ENCODE results near the gene HMGB1.
"Not testable (repeated sequence)": the region's sequence is repeated elsewhere in the genome, so short reads cannot be mapped to it uniquely, and the experiment has no call there.

HMGB1 gene

GRCh38 chr13:30451476-30451875 is 14.3 kb downstream of the HMGB1 start:
- not testable (repeated sequence) for H2AK5ac ChIP-seq (ENCODE audit: low read length); H3K4me3 ChIP-seq (ENCODE audit: low read depth, low read length); H3K36me3 ChIP-seq (ENCODE audit: control insufficient read depth in 1 of 2, insufficient read depth in 2 of 2, low read length in 2 of 2); H4K12ac ChIP-seq (ENCODE audit: low read depth, low read length); H2BK12ac ChIP-seq (ENCODE audit: low read length); H3K18ac ChIP-seq (ENCODE audit: low read length); H2BK5ac ChIP-seq (ENCODE audit: low read depth, low read length, poor library complexity); H2AFZ ChIP-seq (ENCODE audit: insufficient read depth, low read length, poor library complexity); H3K4ac ChIP-seq (ENCODE audit: low read depth, low read length); H3K4me2 ChIP-seq (ENCODE audit: low read length); H2BK120ac ChIP-seq (ENCODE audit: insufficient read depth, low read length, poor library complexity); H3K9me3 ChIP-seq (ENCODE audit: insufficient read depth, low read depth, low read length); H3K27ac ChIP-seq (ENCODE audit: low read depth, low read length); H4K8ac ChIP-seq (ENCODE audit: low read depth, low read length); H3K4me1 ChIP-seq (ENCODE audit: control insufficient read depth in 1 of 2, insufficient read depth in 2 of 2, low read length in 2 of 2); H3K79me1 ChIP-seq (ENCODE audit: low read length); H4K91ac ChIP-seq (ENCODE audit: low read depth, low read length); H3K14ac ChIP-seq (ENCODE audit: low read length); H3K23ac ChIP-seq (ENCODE audit: low read length); H3K79me2 ChIP-seq (ENCODE audit: control insufficient read depth, insufficient read depth, low read length, poor library complexity); H3K27me3 ChIP-seq (ENCODE audit: insufficient read depth, low read length); H3K9ac ChIP-seq (ENCODE audit: low read length)
- WGBS (ENCODE audit: extremely low coverage, insufficient coverage, insufficient read length) = no CpG with 5 or more reads among the region's 12 CpGs
- peak; percentile 62 to 74 for DNase-seq

DNA sequence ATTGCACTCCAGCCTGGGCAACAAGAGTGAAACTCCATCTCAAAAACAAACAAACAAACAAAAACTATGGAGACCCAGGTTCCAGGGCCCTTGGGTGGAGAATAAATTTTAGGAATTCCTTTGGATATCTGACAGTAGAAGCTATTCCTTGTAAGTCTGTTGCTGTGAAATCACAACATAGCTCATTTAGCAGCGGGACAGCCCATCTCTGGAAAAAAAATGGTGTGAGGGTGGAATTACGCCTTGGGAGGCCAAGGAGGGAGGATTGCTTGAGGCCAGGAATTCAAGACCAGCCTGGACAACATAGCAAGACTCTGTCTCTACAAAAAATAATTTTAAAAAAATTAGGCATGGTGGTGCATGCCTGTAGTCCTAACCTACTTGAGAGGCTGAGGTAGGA is 15.7 kb downstream of the HMGB1 start:
- H3K4me1 ChIP-seq (ENCODE audit: control insufficient read depth in 1 of 2, insufficient read depth in 2 of 2, low read length in 2 of 2) = peaks cover 10 to 11% of the 10 kb centered on the region in 2 experiments
- DNase-seq = peak; percentile 84 to 92
- no peak overlapping the region for H2BK120ac ChIP-seq (ENCODE audit: insufficient read depth, low read length, poor library complexity)
- H3K4me3 ChIP-seq (ENCODE audit: low read depth, low read length) = no peak overlapping the region
- no peak overlapping the region for H2AFZ ChIP-seq (ENCODE audit: insufficient read depth, low read length, poor library complexity)
- no peak overlapping the region for H2BK5ac ChIP-seq (ENCODE audit: low read depth, low read length, poor library complexity)
- no peak overlapping the region for H4K8ac ChIP-seq (ENCODE audit: low read depth, low read length)
- no peaks in the 10 kb centered on the region for H3K27me3 ChIP-seq (ENCODE audit: insufficient read depth, low read length)
- no CpG with 5 or more reads among the region's 2 CpGs for WGBS (ENCODE audit: extremely low coverage, insufficient coverage, insufficient read length)
- H3K14ac ChIP-seq (ENCODE audit: low read length) = no peak overlapping the region
- no peak overlapping the region for H2AK5ac ChIP-seq (ENCODE audit: low read length)
- no peak overlapping the region for H4K91ac ChIP-seq (ENCODE audit: low read depth, low read length)
- H3K27ac ChIP-seq (ENCODE audit: low read depth, low read length) = no peak overlapping the region
- no peak overlapping the region for H4K12ac ChIP-seq (ENCODE audit: low read depth, low read length)
- no peak overlapping the region for H2BK12ac ChIP-seq (ENCODE audit: low read length)
- no peak overlapping the region for H3K4ac ChIP-seq (ENCODE audit: low read depth, low read length)
- no peaks in the 10 kb centered on the region for H3K79me2 ChIP-seq (ENCODE audit: control insufficient read depth, insufficient read depth, low read length, poor library complexity)
- H3K9me3 ChIP-seq (ENCODE audit: insufficient read depth, low read depth, low read length) = no peaks in the 10 kb centered on the region
- no peak overlapping the region for H3K9ac ChIP-seq (ENCODE audit: low read length)
- no peak overlapping the region for H3K23ac ChIP-seq (ENCODE audit: low read length)
- peaks cover 9% of the 10 kb centered on the region for H3K79me1 ChIP-seq (ENCODE audit: low read length)
- no peak overlapping the region for H3K4me2 ChIP-seq (ENCODE audit: low read length)
- H3K18ac ChIP-seq (ENCODE audit: low read length) = no peak overlapping the region
- H3K36me3 ChIP-seq (ENCODE audit: control insufficient read depth in 1 of 2, insufficient read depth in 2 of 2, low read length in 2 of 2) = no peaks in the 10 kb centered on the region

GRCh38 chr13:30448441-30448840 is 17.3 kb downstream of the HMGB1 start:
- no peak overlapping the region for H2BK12ac ChIP-seq (ENCODE audit: low read length)
- H3K4me3 ChIP-seq (ENCODE audit: low read depth, low read length) = no peak overlapping the region
- no peak overlapping the region for H2BK5ac ChIP-seq (ENCODE audit: low read depth, low read length, poor library complexity)
- no peaks in the 10 kb centered on the region for H3K79me2 ChIP-seq (ENCODE audit: control insufficient read depth, insufficient read depth, low read length, poor library complexity)
- peaks cover 9% of the 10 kb centered on the region for H3K79me1 ChIP-seq (ENCODE audit: low read length)
- no peak overlapping the region for H4K8ac ChIP-seq (ENCODE audit: low read depth, low read length)
- no peak overlapping the region for H2AFZ ChIP-seq (ENCODE audit: insufficient read depth, low read length, poor library complexity)
- no peak overlapping the region for H3K18ac ChIP-seq (ENCODE audit: low read length)
- no peak overlapping the region for H3K23ac ChIP-seq (ENCODE audit: low read length)
- H3K4me2 ChIP-seq (ENCODE audit: low read length) = no peak overlapping the region
- H4K12ac ChIP-seq (ENCODE audit: low read depth, low read length) = no peak overlapping the region
- peaks cover 10 to 11% of the 10 kb centered on the region in 2 experiments for H3K4me1 ChIP-seq (ENCODE audit: control insufficient read depth in 1 of 2, insufficient read depth in 2 of 2, low read length in 2 of 2)
- H3K27me3 ChIP-seq (ENCODE audit: insufficient read depth, low read length) = no peaks in the 10 kb centered on the region
- DNase-seq = no peak
- no peak overlapping the region for H4K91ac ChIP-seq (ENCODE audit: low read depth, low read length)
- no peak overlapping the region for H2AK5ac ChIP-seq (ENCODE audit: low read length)
- H2BK120ac ChIP-seq (ENCODE audit: insufficient read depth, low read length, poor library complexity) = no peak overlapping the region
- no peaks in the 10 kb centered on the region for H3K9me3 ChIP-seq (ENCODE audit: insufficient read depth, low read depth, low read length)
- H3K27ac ChIP-seq (ENCODE audit: low read depth, low read length) = no peak overlapping the region
- H3K4ac ChIP-seq (ENCODE audit: low read depth, low read length) = no peak overlapping the region
- no peak overlapping the region for H3K9ac ChIP-seq (ENCODE audit: low read length)
- H3K14ac ChIP-seq (ENCODE audit: low read length) = no peak overlapping the region
- no peaks in the 10 kb centered on the region for H3K36me3 ChIP-seq (ENCODE audit: control insufficient read depth in 1 of 2, insufficient read depth in 2 of 2, low read length in 2 of 2)
- WGBS (ENCODE audit: extremely low coverage, insufficient coverage, insufficient read length) = no CpG with 5 or more reads among the region's 4 CpGs

DNA sequence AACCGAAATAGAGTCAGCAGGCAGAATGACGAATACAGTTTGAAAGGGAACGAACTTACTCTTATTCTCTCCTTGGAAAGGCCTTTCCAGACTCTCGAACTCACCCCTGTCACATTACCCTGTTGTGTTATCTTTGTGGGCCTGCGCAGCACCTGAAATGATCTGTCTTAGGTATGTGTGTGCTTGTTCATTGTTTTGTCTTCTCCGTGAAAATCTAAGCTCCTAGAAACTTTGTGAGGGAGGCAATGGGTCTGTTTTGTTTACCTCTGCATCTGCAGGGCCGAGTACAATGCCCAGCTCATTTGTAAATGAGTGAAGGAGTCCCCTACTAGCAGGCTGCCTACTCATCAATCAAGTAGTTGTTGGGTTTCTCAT is 19.6 kb downstream of the HMGB1 start:
- peak overlapping the region; percentile 80 for H2AFZ ChIP-seq (ENCODE audit: insufficient read depth, low read length, poor library complexity)
- H3K27ac ChIP-seq (ENCODE audit: low read depth, low read length) = peak overlapping the region; percentile 52
- no peak overlapping the region for H2AK5ac ChIP-seq (ENCODE audit: low read length)
- peaks cover 10 to 11% of the 10 kb centered on the region in 2 experiments for H3K4me1 ChIP-seq (ENCODE audit: control insufficient read depth in 1 of 2, insufficient read depth in 2 of 2, low read length in 2 of 2)
- H4K12ac ChIP-seq (ENCODE audit: low read depth, low read length) = peak overlapping the region; percentile 22
- H3K9ac ChIP-seq (ENCODE audit: low read length) = no peak overlapping the region
- H3K23ac ChIP-seq (ENCODE audit: low read length) = no peak overlapping the region
- no peak overlapping the region for H3K18ac ChIP-seq (ENCODE audit: low read length)
- H3K4me3 ChIP-seq (ENCODE audit: low read depth, low read length) = no peak overlapping the region
- H4K91ac ChIP-seq (ENCODE audit: low read depth, low read length) = peak overlapping the region; percentile 29
- no peaks in the 10 kb centered on the region for H3K79me2 ChIP-seq (ENCODE audit: control insufficient read depth, insufficient read depth, low read length, poor library complexity)
- H3K4ac ChIP-seq (ENCODE audit: low read depth, low read length) = no peak overlapping the region
- H2BK120ac ChIP-seq (ENCODE audit: insufficient read depth, low read length, poor library complexity) = no peak overlapping the region
- H3K14ac ChIP-seq (ENCODE audit: low read length) = no peak overlapping the region
- no peaks in the 10 kb centered on the region for H3K27me3 ChIP-seq (ENCODE audit: insufficient read depth, low read length)
- whole genome bisulfite sequencing (ENCODE audit: extremely low coverage, insufficient coverage, insufficient read length) = no CpG with 5 or more reads among the region's 7 CpGs
- H3K79me1 ChIP-seq (ENCODE audit: low read length) = peaks cover 9% of the 10 kb centered on the region
- H3K9me3 ChIP-seq (ENCODE audit: insufficient read depth, low read depth, low read length) = no peaks in the 10 kb centered on the region
- DNase-seq = no peak
- peak overlapping the region; percentile 71 for H3K4me2 ChIP-seq (ENCODE audit: low read length)
- H2BK12ac ChIP-seq (ENCODE audit: low read length) = peak overlapping the region; percentile 7
- H3K36me3 ChIP-seq (ENCODE audit: control insufficient read depth in 1 of 2, insufficient read depth in 2 of 2, low read length in 2 of 2) = no peaks in the 10 kb centered on the region
- H4K8ac ChIP-seq (ENCODE audit: low read depth, low read length) = peak overlapping the region; percentile 84
- peak overlapping the region; percentile 8 for H2BK5ac ChIP-seq (ENCODE audit: low read depth, low read length, poor library complexity)
